ENCODE measurements around the gene ARHGEF10L.

GRCh38 chr1:17549384-17549783 is 9.9 kb downstream of the ARHGEF10L start:
- no peak for TF ChIP-seq POLR2A (IDR thresholded peaks at IDR 0.05)
- TF ChIP-seq, protein P1, sequence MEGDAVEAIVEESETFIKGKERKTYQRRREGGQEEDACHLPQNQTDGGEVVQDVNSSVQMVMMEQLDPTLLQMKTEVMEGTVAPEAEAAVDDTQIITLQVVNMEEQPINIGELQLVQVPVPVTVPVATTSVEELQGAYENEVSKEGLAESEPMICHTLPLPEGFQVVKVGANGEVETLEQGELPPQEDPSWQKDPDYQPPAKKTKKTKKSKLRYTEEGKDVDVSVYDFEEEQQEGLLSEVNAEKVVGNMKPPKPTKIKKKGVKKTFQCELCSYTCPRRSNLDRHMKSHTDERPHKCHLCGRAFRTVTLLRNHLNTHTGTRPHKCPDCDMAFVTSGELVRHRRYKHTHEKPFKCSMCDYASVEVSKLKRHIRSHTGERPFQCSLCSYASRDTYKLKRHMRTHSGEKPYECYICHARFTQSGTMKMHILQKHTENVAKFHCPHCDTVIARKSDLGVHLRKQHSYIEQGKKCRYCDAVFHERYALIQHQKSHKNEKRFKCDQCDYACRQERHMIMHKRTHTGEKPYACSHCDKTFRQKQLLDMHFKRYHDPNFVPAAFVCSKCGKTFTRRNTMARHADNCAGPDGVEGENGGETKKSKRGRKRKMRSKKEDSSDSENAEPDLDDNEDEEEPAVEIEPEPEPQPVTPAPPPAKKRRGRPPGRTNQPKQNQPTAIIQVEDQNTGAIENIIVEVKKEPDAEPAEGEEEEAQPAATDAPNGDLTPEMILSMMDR (IDR thresholded peaks at IDR 0.05), result no peak
